ENCODE data around the gene ADGRG1. TPM values are rescaled to one million over a fixed set of nuclear protein-coding genes. Genes with fewer than 3 reads are reported as not detected.

ADGRG1 gene
- total RNA-seq, 1 donor from 2014 or later, result 6.4 TPM

DNA sequence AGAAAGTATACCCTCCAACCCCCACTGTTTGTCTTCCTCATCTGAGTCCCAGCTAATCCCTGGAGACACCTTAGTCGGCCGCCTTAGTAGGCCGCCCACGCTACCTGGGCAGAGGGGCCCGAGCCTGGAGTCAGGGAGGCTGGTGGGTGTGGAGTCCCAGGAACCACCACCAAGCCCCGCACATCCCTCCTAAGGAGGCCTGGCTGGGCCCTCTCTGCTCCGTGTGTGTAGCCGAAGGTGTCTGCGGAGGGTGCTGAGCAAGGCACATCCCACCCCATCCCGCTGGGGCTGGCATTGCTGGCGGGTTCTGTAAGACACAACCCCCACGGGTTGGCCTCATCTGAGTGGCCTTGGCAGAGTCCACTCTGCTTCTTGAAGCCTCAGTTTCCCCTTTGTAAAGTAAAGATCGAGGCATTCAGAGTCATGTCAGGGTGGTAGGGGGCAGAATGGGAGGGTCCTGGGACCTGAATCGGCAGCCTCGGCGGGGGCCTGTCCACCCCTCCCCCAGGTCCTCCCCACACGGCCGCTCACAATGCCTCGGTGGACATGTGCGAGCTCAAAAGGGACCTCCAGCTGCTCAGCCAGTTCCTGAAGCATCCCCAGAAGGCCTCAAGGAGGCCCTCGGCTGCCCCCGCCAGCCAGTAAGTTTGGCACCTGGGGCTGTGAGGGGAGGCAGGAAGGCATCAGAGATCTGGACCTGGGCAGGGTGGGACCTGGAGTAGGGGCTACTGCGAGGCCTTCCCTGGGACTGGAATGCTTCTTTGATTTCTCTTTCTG is 24.5 kb downstream of the ADGRG1 start:
- no peak for DNase-seq (ENCODE audit: low spot score)
- intact Hi-C loops (cut with micrococcal nuclease), result no loop called here
- H3K27me3 Mint-ChIP-seq (ENCODE audit: insufficient read depth), result no peaks in the 10 kb centered on the region
- no peaks in the 10 kb centered on the region for H3K9me3 Mint-ChIP-seq
- no peak overlapping the region for H3K4me3 Mint-ChIP-seq
- peaks cover 27% of the 10 kb centered on the region for H3K4me1 Mint-ChIP-seq (ENCODE audit: low read depth)
- no peak overlapping the region for H3K27ac Mint-ChIP-seq
- no peaks in the 10 kb centered on the region for H3K36me3 Mint-ChIP-seq (ENCODE audit: low read depth)

DNA sequence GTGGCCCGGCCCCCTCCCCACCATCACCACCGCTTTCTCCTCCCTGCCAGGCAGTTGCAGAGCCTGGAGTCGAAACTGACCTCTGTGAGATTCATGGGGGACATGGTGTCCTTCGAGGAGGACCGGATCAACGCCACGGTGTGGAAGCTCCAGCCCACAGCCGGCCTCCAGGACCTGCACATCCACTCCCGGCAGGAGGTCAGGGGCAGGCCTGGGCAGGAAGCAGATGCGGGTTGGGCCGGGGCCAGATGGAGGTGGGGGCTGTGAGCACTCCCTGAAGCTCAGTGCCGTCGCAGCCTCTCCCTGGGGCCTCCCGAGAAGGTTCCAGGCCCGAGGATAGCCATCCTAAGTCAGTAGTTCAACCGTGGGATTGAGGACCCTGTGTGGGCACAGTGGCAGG is 25.5 kb downstream of the ADGRG1 start:
- H3K9me3 Mint-ChIP-seq, result no peaks in the 10 kb centered on the region
- no peak for DNase-seq (ENCODE audit: low spot score)
- intact Hi-C loops (cut with micrococcal nuclease), result no loop called here
- H3K27me3 Mint-ChIP-seq (ENCODE audit: insufficient read depth), result no peaks in the 10 kb centered on the region
- no peaks in the 10 kb centered on the region for H3K36me3 Mint-ChIP-seq (ENCODE audit: low read depth)
- H3K4me3 Mint-ChIP-seq, result no peak overlapping the region
- H3K27ac Mint-ChIP-seq, result no peak overlapping the region
- H3K4me1 Mint-ChIP-seq (ENCODE audit: low read depth), result peaks cover 16% of the 10 kb centered on the region

DNA sequence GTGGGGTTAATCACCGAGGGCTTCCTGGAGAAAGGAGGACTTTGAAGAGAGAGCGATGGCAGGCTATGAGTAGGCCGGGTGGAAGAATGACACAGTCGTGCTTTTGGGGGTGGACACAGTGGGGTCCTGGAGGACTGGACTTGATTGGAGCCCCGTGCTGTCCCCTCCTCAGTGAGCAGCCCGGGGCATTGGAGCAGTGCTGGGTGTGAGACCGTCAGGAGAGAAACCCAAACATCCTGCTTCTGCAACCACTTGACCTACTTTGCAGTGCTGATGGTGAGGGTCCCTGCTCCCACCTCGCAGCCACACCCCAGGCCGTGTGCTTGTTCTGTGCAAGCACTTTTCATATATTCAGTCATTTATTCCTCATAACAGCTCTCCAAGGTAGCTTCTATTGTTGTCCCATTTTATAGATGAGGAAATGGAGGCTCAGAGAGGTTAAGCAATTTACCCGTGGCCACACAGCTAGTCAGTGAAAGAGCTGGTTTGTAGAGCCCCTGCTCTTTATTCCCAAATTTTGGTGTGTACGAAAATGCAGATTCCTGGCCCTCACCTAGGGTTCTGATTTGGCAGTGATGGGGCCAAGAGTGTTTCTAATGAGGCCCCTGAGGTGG is 28.0 kb downstream of the ADGRG1 start:
- Mint-ChIP-seq H3K4me3 (no peak overlapping the region), H3K9me3 (no peaks in the 10 kb centered on the region), H3K27me3 (ENCODE audit: insufficient read depth) (no peaks in the 10 kb centered on the region), H3K36me3 (ENCODE audit: low read depth) (no peaks in the 10 kb centered on the region), H3K27ac (no peak overlapping the region), H3K4me1 (ENCODE audit: low read depth) (peaks cover 9% of the 10 kb centered on the region)
- intact Hi-C loops (cut with micrococcal nuclease), result no loop called here
- DNase-seq (ENCODE audit: low spot score), result no peak

DNA sequence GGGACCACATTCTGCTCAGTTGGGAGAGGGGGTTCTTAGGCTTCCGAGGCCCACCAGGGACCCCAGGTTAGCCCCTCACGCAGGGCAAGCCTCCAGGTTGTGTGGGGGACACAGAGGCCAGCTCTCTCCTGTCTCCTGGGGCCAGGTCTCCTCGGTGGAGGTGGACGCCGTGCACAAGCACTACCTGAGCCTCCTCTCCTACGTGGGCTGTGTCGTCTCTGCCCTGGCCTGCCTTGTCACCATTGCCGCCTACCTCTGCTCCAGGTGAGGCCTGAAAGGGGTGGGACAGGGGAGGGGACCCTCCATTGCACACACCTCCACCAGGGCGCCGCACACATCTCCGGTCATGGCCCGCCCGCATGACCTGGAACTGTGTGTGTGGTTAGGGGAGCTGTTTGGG is 28.8 kb downstream of the ADGRG1 start:
- Mint-ChIP-seq H3K27ac (no peak overlapping the region), H3K9me3 (no peaks in the 10 kb centered on the region), H3K4me3 (no peak overlapping the region), H3K36me3 (ENCODE audit: low read depth) (no peaks in the 10 kb centered on the region), H3K27me3 (ENCODE audit: insufficient read depth) (no peaks in the 10 kb centered on the region), H3K4me1 (ENCODE audit: low read depth) (peaks cover 1% of the 10 kb centered on the region)
- no peak for DNase-seq (ENCODE audit: low spot score)
- intact Hi-C loops (cut with micrococcal nuclease), result no loop called here

DNA sequence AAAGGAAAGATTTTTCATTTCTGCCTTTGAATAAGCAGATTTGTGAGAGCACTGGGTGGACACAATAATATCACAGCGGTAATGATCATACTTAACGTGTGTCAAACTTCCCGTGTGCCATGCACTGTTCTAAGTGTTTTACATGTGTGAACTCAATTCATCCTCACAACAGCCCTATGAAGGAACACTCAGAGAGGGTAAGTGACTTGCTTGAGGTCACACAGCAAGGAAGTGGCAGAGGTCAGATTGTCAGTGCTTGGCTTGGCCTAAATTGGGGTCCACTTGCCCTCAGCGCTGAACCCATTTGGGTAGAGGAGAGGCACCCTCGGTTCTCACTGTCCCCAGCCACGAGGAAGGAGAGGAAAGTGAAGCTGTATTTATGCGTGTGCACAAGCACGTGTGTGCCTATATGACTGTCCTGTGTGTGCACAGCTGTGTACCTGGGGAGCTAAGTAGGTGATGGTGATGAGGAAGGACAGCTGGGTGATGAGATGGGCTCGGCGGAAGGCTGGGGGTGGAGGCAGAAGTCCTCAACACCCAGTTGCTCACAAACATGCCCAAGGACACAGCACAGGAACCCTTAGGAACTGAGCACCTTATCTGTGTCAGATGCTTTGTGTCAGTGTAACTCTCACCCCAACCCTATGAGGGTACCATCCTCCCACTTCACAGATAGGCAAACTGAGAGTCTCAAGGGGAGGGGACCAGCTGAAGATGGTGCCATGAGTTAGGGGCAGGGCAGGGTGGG is 29.9 kb downstream of the ADGRG1 start:
- DNase-seq (ENCODE audit: low spot score), result no peak
- H3K9me3 Mint-ChIP-seq, result no peaks in the 10 kb centered on the region
- peak overlapping the region; percentile 14 for H3K27ac Mint-ChIP-seq
- H3K4me3 Mint-ChIP-seq, result no peak overlapping the region
- no peaks in the 10 kb centered on the region for H3K27me3 Mint-ChIP-seq (ENCODE audit: insufficient read depth)
- H3K36me3 Mint-ChIP-seq (ENCODE audit: low read depth), result no peaks in the 10 kb centered on the region
- no peaks in the 10 kb centered on the region for H3K4me1 Mint-ChIP-seq (ENCODE audit: low read depth)
- intact Hi-C loops (cut with micrococcal nuclease), result no loop called here

DNA sequence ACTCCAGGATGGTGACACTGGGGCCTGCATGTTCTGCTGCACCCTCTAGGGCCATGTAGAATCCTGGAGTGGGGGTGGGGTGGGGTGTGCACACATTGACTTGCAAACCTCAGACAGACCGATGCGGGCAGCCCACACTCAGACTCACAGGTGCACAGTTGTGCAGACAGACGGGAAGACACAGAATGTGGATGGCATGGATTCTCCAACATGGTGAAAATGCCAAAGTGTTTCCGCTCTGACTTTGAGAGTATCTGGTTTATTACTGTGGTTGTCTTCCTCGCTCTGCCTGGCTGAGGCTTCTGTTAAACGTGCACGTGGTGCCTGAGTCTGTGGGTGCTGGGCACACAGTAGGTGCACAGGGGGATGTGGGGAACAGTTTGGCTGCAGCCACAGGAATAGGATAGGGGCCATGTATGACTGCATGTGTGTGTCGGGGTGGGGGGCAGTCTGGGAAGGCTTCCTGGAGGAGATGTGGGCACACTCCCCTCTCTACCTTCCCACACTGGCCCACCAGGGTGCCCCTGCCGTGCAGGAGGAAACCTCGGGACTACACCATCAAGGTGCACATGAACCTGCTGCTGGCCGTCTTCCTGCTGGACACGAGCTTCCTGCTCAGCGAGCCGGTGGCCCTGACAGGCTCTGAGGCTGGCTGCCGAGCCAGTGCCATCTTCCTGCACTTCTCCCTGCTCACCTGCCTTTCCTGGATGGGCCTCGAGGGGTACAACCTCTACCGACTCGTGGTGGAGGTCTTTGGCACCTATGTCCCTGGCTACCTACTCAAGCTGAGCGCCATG is 30.6 kb downstream of the ADGRG1 start:
- intact Hi-C loops (cut with micrococcal nuclease), result no loop called here
- no peaks in the 10 kb centered on the region for H3K27me3 Mint-ChIP-seq (ENCODE audit: insufficient read depth)
- no peak overlapping the region for H3K4me3 Mint-ChIP-seq
- DNase-seq (ENCODE audit: low spot score), result no peak
- no peaks in the 10 kb centered on the region for H3K36me3 Mint-ChIP-seq (ENCODE audit: low read depth)
- H3K27ac Mint-ChIP-seq, result no peak overlapping the region
- H3K9me3 Mint-ChIP-seq, result no peaks in the 10 kb centered on the region
- no peaks in the 10 kb centered on the region for H3K4me1 Mint-ChIP-seq (ENCODE audit: low read depth)

DNA sequence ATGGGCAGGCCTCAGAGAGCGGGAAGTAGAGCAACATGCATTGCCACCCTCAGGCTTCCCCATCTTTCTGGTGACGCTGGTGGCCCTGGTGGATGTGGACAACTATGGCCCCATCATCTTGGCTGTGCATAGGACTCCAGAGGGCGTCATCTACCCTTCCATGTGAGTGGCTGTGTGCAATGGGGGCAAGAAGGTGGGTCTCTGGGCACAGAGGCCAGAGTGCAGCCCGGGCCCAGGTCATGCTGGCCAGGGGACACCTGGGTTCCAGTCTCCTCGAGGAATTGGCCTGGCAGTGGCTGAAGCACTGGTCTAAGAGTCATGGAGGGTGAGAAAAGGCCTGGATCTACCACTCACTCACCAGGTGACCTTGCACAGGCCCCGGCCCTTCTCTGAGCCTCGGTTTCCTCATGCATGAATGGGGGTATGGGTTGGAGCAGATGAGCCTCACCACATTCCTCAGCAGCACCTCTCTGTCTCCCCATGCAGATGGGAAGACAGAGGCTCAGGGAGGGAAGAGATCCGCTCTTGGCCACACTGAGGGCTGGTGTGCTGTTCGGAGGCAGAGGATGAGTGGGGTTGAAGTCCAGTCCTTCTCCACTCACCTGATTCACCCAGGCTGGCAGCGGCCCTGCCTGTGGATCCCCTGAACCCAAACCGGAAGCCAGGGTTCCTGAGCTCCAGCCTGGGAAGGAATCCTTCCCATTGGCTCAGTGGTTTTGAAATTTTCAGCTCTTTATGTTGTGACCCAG is 32.5 kb downstream of the ADGRG1 start:
- Mint-ChIP-seq H3K4me3 (no peak overlapping the region), H3K27me3 (ENCODE audit: insufficient read depth) (no peaks in the 10 kb centered on the region), H3K36me3 (ENCODE audit: low read depth) (no peaks in the 10 kb centered on the region), H3K9me3 (no peaks in the 10 kb centered on the region), H3K4me1 (ENCODE audit: low read depth) (no peaks in the 10 kb centered on the region), H3K27ac (no peak overlapping the region)
- DNase-seq (ENCODE audit: low spot score), result no peak
- intact Hi-C loops (cut with micrococcal nuclease), result no loop called here

DNA sequence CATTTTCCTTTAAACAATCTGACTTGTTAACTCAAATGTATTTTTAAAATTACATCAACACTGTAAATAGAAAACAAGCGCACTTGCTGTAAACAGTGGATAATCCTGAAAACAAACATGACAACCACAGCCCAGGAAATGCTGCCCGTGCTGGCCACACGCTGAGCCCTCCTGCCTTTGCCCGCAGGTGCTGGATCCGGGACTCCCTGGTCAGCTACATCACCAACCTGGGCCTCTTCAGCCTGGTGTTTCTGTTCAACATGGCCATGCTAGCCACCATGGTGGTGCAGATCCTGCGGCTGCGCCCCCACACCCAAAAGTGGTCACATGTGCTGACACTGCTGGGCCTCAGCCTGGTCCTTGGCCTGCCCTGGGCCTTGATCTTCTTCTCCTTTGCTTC is 33.1 kb downstream of the ADGRG1 start:
- no peaks in the 10 kb centered on the region for H3K36me3 Mint-ChIP-seq (ENCODE audit: low read depth)
- H3K27ac Mint-ChIP-seq, result no peak overlapping the region
- intact Hi-C loops (cut with micrococcal nuclease), result no loop called here
- H3K9me3 Mint-ChIP-seq, result no peaks in the 10 kb centered on the region
- H3K27me3 Mint-ChIP-seq (ENCODE audit: insufficient read depth), result no peaks in the 10 kb centered on the region
- no peak for DNase-seq (ENCODE audit: low spot score)
- no peak overlapping the region for H3K4me3 Mint-ChIP-seq
- no peaks in the 10 kb centered on the region for H3K4me1 Mint-ChIP-seq (ENCODE audit: low read depth)

DNA sequence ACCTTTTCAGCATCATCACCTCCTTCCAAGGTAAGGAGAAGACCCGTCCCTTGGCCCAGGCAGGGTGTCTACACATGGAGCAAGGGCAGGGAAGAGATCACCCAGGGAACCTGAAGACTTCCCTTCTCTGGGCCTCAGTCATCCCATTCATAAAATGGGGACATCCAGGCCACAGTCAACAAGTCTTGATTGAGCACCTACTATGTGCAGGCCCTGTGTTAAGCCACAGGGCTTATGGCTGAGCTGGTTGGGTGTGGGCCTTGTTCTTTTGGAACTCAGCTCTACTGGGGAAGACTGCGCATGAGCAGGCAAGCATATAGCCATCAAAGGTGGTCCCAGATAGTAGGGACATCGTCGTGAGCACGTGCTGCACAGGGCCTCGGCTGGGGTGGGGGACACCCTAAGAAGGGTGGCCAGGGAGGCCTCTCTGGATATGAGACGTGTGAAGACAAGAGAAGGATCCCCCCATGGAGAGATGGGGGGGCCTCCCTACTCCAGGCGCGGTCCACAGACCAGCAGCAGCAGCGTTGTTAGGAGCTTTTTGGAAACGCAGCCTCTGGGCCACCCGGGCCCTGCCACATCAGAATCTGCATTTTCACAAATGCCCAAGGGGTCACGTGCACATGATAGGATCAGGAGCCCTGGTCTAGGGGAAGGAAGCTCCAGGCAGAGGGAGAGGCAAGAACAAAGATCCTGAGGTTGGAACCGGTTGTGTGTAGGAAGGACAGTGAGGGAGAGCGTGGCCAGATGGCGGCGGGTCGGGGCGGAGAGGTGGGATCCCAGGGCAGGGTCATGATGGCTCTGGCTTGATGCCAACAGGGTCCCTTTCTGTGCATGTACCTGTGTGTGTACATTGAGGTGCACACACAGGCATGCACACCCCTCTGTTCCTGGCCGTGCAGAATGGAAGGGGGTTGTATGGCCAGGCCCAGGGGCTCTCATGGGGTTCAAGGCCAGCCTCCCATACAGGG is 33.8 kb downstream of the ADGRG1 start:
- H3K9me3 Mint-ChIP-seq, result no peaks in the 10 kb centered on the region
- no peak overlapping the region for H3K4me3 Mint-ChIP-seq
- no peaks in the 10 kb centered on the region for H3K27me3 Mint-ChIP-seq (ENCODE audit: insufficient read depth)
- H3K27ac Mint-ChIP-seq, result no peak overlapping the region
- no peaks in the 10 kb centered on the region for H3K36me3 Mint-ChIP-seq (ENCODE audit: low read depth)
- no peaks in the 10 kb centered on the region for H3K4me1 Mint-ChIP-seq (ENCODE audit: low read depth)
- DNase-seq (ENCODE audit: low spot score), result no peak
- intact Hi-C loops (cut with micrococcal nuclease), result no loop called here

DNA sequence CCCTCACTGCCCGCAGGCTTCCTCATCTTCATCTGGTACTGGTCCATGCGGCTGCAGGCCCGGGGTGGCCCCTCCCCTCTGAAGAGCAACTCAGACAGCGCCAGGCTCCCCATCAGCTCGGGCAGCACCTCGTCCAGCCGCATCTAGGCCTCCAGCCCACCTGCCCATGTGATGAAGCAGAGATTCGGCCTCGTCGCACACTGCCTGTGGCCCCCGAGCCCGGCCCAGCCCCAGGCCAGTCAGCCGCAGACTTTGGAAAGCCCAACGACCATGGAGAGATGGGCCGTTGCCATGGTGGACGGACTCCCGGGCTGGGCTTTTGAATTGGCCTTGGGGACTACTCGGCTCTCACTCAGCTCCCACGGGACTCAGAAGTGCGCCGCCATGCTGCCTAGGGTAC is 35.0 kb downstream of the ADGRG1 start:
- Mint-ChIP-seq H3K36me3 (ENCODE audit: low read depth) (no peaks in the 10 kb centered on the region), H3K27me3 (ENCODE audit: insufficient read depth) (no peaks in the 10 kb centered on the region), H3K9me3 (no peaks in the 10 kb centered on the region), H3K27ac (no peak overlapping the region), H3K4me3 (no peak overlapping the region), H3K4me1 (ENCODE audit: low read depth) (no peaks in the 10 kb centered on the region)
- intact Hi-C loops (cut with micrococcal nuclease), result no loop called here
- no peak for DNase-seq (ENCODE audit: low spot score)

DNA sequence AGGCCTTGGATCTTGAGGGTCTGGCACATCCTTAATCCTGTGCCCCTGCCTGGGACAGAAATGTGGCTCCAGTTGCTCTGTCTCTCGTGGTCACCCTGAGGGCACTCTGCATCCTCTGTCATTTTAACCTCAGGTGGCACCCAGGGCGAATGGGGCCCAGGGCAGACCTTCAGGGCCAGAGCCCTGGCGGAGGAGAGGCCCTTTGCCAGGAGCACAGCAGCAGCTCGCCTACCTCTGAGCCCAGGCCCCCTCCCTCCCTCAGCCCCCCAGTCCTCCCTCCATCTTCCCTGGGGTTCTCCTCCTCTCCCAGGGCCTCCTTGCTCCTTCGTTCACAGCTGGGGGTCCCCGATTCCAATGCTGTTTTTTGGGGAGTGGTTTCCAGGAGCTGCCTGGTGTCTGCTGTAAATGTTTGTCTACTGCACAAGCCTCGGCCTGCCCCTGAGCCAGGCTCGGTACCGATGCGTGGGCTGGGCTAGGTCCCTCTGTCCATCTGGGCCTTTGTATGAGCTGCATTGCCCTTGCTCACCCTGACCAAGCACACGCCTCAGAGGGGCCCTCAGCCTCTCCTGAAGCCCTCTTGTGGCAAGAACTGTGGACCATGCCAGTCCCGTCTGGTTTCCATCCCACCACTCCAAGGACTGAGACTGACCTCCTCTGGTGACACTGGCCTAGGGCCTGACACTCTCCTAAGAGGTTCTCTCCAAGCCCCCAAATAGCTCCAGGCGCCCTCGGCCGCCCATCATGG is 35.7 kb downstream of the ADGRG1 start:
- intact Hi-C loops (cut with micrococcal nuclease), result no loop called here
- no peak overlapping the region for H3K4me3 Mint-ChIP-seq

More for the DNA sequence above, 35.7 kb downstream of the ADGRG1 start:
- Mint-ChIP-seq H3K9me3 (no peaks in the 10 kb centered on the region), H3K4me1 (ENCODE audit: low read depth) (no peaks in the 10 kb centered on the region), H3K27ac (no peak overlapping the region), H3K36me3 (ENCODE audit: low read depth) (no peaks in the 10 kb centered on the region), H3K27me3 (ENCODE audit: insufficient read depth) (no peaks in the 10 kb centered on the region)
- no peak for DNase-seq (ENCODE audit: low spot score)

Measured in activated T-helper 1 cell treated with anti-CD3 and anti-CD28 coated beads, Interleukin-12 subunit alpha, Interleukin-12 subunit beta, Interleukin-2, Interleukin-4 antibody, amounts not matched to agents 30 ng/mL and 10 ng/mL and 1 ng/mL, durations not matched to agents 14 hours and 24 hours and 36 hours (primary cell).